K562 (cell line): Measurements from ENCODE around the gene BATF. TPM values are rescaled to one million over a fixed set of nuclear protein-coding genes. Genes with fewer than 3 reads are reported as not detected.

Source experiments
- ATAC-seq: fragments of 200-7000 bp; cut with Tn5 transposase; 3 replicates; pipeline ENCODE4 v1.9.1; 2020; ENCODE audit warnings: moderate library complexity
- BruUV-seq: library from RNA; stranded (reverse); fragments of 400-500 nt; replicated peaks from 2 replicates; lab custom pipeline; 2021; lab: Mats Ljungman, UMichigan
- CTCF ChIA-PET: fragments of 300-600 bp; formaldehyde crosslinking; extraction: SDS; loops from one replicate; lab custom pipeline; 2021; ENCODE audit warnings: low intra/inter-chr PET ratio; lab: Yijun Ruan, JAX
- POLR2A ChIA-PET: fragments of 300-600, 350-650 bp; sonication (Branson Sonifier 250); formaldehyde crosslinking; extraction: SDS; loops from one replicate; lab custom pipeline; 2021; ENCODE audit warnings: antibody characterized with exemption, inconsistent platforms; lab: Yijun Ruan, JAX
- DNase-seq, 4 experiments: peaks; one replicate each; pipeline versions ENCODE4 v3.0.0 to v3.0.0-alpha.2; 2011 to 2018; ENCODE audit warnings: low spot score in 3 of 4, mixed read lengths in 3 of 4; ENCODE audit errors: extremely low read depth in 1 of 4
- FAIRE-seq: peaks from 2 replicates; lab custom pipeline; 2011; peaks lifted over from hg19 to GRCh38; lab: Jason Lieb, UNC
- H2AFZ ChIP-seq: 2 replicates; pipeline ENCODE4 v1.6.0; 2011; ENCODE audit warnings: low read depth, low read length, control low read depth, inconsistent platforms
- H3K27ac ChIP-seq: fragments of 200-600 bp; 3 replicates; pipeline ENCODE4 v1.8.0; 2011; ENCODE audit warnings: low read depth, mild to moderate bottlenecking, control low read depth, inconsistent platforms, low read length, moderate library complexity, mixed read lengths; ENCODE audit errors: extremely low read depth
- H3K27me3 ChIP-seq, 2 experiments: fragments of 300-600 bp in 1 of 2; 2 replicates in 1 of 2; 3 replicates in 1 of 2; pipeline versions ENCODE4 v1.6.0 to v1.8.0; 2011; ENCODE audit warnings: inconsistent platforms in 2 of 2, low read length in 2 of 2, mild to moderate bottlenecking in 1 of 2, mixed read lengths in 1 of 2, moderate library complexity in 1 of 2; ENCODE audit not compliant: control insufficient read depth in 2 of 2, insufficient read depth in 2 of 2
- H3K36me3 ChIP-seq: fragments of 300-600 bp; 3 replicates; pipeline ENCODE4 v1.8.0; 2011; ENCODE audit warnings: mild to moderate bottlenecking, low read length, inconsistent platforms; ENCODE audit not compliant: control insufficient read depth, insufficient read depth
- H3K4me1 ChIP-seq, 2 experiments: fragments of 200-600 bp in 1 of 2; replicated peaks in 1 of 2; 2 replicates in 1 of 2; 3 replicates in 1 of 2; pipeline versions ENCODE4 v1.5.1 to v1.8.0; 2011; ENCODE audit warnings: inconsistent platforms in 2 of 2, low read length in 2 of 2, mild to moderate bottlenecking in 1 of 2, mixed read lengths in 1 of 2, moderate library complexity in 1 of 2; ENCODE audit not compliant: control insufficient read depth in 2 of 2, insufficient read depth in 2 of 2
- H3K4me2 ChIP-seq: 2 replicates; pipeline ENCODE4 v1.6.1; 2011; ENCODE audit warnings: low read length, control low read depth, inconsistent platforms, mixed read lengths; ENCODE audit not compliant: insufficient read depth
- H3K4me3 ChIP-seq: fragments of 200-600 bp; sonication (generic), shearing (Covaris generic); 2 replicates; pipeline ENCODE4 v1.5.1; 2016; ENCODE audit warnings: control low read depth, inconsistent platforms
- H3K79me2 ChIP-seq: fragments of 200-600 bp; 3 replicates; pipeline ENCODE4 v1.8.0; 2011; ENCODE audit warnings: low read length, inconsistent platforms; ENCODE audit not compliant: control insufficient read depth, insufficient read depth
- H3K9ac ChIP-seq, 2 experiments: 2 replicates each; pipeline versions ENCODE4 v1.6.0 to v1.6.1; 2011; ENCODE audit warnings: low read depth in 2 of 2, low read length in 2 of 2, control low read depth in 1 of 2, inconsistent platforms in 1 of 2, mild to moderate bottlenecking in 1 of 2, mixed read lengths in 1 of 2; ENCODE audit not compliant: insufficient read depth in 1 of 2
- H3K9me1 ChIP-seq: one replicate; pipeline ENCODE4 v1.6.0; 2011; ENCODE audit warnings: inconsistent platforms, mild to moderate bottlenecking, low read length, moderate library complexity; ENCODE audit not compliant: control insufficient read depth, insufficient read depth
- H3K9me3 ChIP-seq: replicated peaks from 2 replicates; pipeline ENCODE4 v1.5.1; 2011; ENCODE audit warnings: low read depth, low read length, inconsistent platforms; ENCODE audit not compliant: control insufficient read depth, insufficient read depth
- H4K20me1 ChIP-seq: replicated peaks from 2 replicates; pipeline ENCODE4 v1.6.1; 2011; ENCODE audit warnings: low read length, inconsistent platforms, mixed read lengths; ENCODE audit not compliant: control insufficient read depth, insufficient read depth
- ARID4B ChIP-seq: sonication (generic); formaldehyde crosslinking; IDR thresholded peaks from 2 replicates; pipeline ENCODE4 v1.8.0; 2022; ENCODE audit warnings: mild to moderate bottlenecking, missing genetic modification reagents
- GTF2F1 ChIP-seq: IDR thresholded peaks from 2 replicates; pipeline ENCODE4 v1.6.1; 2011; ENCODE audit warnings: low read depth, low read length, improper control_type of control experiment
- SMAD4 ChIP-seq: fragments of 250-450 bp; sonication (Bioruptor Pico); conservative IDR thresholded peaks from 2 replicates; pipeline ENCODE4 v1.8.0; 2021; ENCODE audit warnings: inconsistent platforms, mild to moderate bottlenecking, moderate library complexity
- ZKSCAN3 ChIP-seq: fragments of 250-450 bp; sonication (Bioruptor Pico); IDR thresholded peaks from 2 replicates; pipeline ENCODE4 v1.4.0; 2020
- WGBS: fragments of 100-300 bp; shearing (Covaris generic); methylation state at CpG from one replicate; pipeline ENCODE4 v1.1.6; 2016; ENCODE audit warnings: low coverage, mixed read lengths; ENCODE audit not compliant: insufficient coverage; ENCODE audit errors: missing lambda C conversion rate; 5-methylcytosine and 5-hydroxymethylcytosine counted together
- in situ Hi-C: fragments of 300-500 bp; cut with MboI; formaldehyde crosslinking; loops from 4 replicates; pipeline ENCODE4 v1.15.0; 2018; ENCODE audit warnings: inconsistent platforms, mixed read lengths
- intact Hi-C: fragments of 100-400 bp; cut with micrococcal nuclease; formaldehyde crosslinking; loops from 2 replicates; pipeline ENCODE4 v1.14.2; 2022
- polyA plus RNA-seq, 8 experiments: library from polyadenylated mRNA; depleted of rRNA in 4 of 8; stranded (reverse) in 5 of 8; unstranded in 3 of 8; fragments of >200 nt; fragmentation: Nextera tagmentation in 2 of 8; fragmentation: Illumina TruSeq in 1 of 8; extraction: Ambion mirVana in 2 of 8; extraction: Trizol in 1 of 8; gene quantifications; 2 replicates each; pipeline versions ENCODE4 v1.2.1 to v1.2.3, GENCODE V29; 2011 to 2014; ENCODE audit warnings: inconsistent platforms in 1 of 8, missing spikeins in 1 of 8
- total RNA-seq, 7 experiments: library from RNA; depleted of rRNA in 6 of 7; stranded (reverse); fragments of >200 nt in 6 of 7; fragmentation: Illumina TruSeq in 2 of 7; extraction: Trizol in 2 of 7; gene quantifications; 2 replicates each; pipeline versions ENCODE4 v1.2.1 to v1.2.3, GENCODE V29; 2011 to 2021; ENCODE audit warnings: low replicate concordance in 1 of 7

BATF gene
- total and polyA plus RNA-seq, 9 of the 15 experiments (the other 6 are each of a cell fraction or from before 2014, with no cell fraction given), result 0.13 to 2.1 (median 0.55) TPM; not detected in 2

- ATAC-seq, result no peak
- BruUV-seq, result no TSS peak
- FAIRE-seq, result no peak
- Histone ChIP-seq H3K79me2 (no peaks in the 10 kb centered on the region), H2AFZ (no peak overlapping the region), H3K9ac (no peak overlapping the region), H3K4me1 (no peaks in the 10 kb centered on the region; a peak in 1 of 5 replicates), H3K4me2 (no peak overlapping the region), H3K27me3 (peaks cover 0 to 17% of the 10 kb centered on the region in 2 experiments; a peak in 3 of 5 replicates), H3K27ac (no peak overlapping the region), H3K9me3 (no peaks in the 10 kb centered on the region), H3K4me3 (no peak overlapping the region), H4K20me1 (no peaks in the 10 kb centered on the region), H3K36me3 (no peaks in the 10 kb centered on the region), H3K9me1 (no peaks in the 10 kb centered on the region)
- TF ChIP-seq ZKSCAN3 (CRISPR knock-in tag) (no peak), GTF2F1 (no peak), SMAD4 (CRISPR knock-in tag) (no peak), ARID4B (CRISPR knock-in tag) (no peak)
- no peak for DNase-seq
- in situ Hi-C loops, result no loop called here
- 0% methylated on average over 4 of the region's 4 CpGs for WGBS
- ChIA-PET POLR2A (interaction anchor here (0.9 kb wide), 1 partner anchor 69 kb away, joined by 3 read pairs; no protein-coding TSS in a partner anchor), CTCF (no interaction called here)
- intact Hi-C loops, result no loop called here
These were observed 31.6 kb downstream of the BATF start for GRCh38 chr14:75553761-75554364.
